Activated T-cell treated with anti-CD3 and anti-CD28 coated beads for 1 hour (primary cell): ENCODE measurements around the gene DPH2.

ENCODE experiments used
- DNase-seq: peaks from one replicate; pipeline ENCODE4 v3.0.0-alpha.2; 2020; ENCODE audit warnings: low read depth

DPH2 gene

GRCh38 chr1:43945674-43946235 lies 24.1 kb upstream of the DPH2 start:
- no peak for DNase-seq

DNA sequence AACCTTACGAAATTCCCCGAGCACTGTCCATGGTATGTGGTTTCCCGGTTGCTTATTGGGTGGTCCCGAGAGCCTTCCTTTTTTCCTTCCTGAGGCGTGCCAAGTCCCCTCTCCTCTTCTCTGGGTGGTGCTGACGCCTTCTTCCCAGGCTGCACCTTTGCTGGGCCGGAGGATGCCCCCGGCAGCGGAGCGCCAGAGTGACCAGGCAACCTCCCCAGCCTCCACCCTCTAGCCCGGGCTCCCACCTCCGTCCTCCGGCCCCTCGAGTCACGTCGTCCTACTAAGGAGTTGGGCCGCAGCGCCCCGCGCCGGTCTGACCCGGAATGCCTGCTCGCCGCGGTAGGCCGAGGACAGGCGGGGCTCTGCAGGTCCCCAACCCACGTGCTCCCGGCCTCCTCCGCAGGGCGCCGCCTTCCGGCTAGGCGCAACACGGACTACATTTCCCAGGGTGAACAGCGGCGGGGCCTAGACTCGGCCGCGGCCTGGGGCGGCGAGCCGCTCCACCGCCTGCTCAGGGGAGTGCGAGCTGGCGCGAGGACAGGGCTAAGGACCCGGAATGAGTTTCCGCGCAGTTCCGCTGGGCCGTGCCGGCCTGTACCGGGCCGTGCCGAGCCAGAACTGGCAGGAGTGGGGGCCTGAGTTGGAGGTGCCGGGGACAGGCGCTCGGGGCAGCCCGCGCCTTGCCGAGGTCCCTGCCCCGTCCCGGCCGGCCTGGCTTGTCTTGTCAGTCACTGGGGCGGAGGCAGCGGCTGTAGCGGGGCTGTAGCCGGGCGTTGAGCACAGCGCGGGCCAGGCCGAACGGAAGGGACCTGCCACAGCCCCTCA lies 23.4 kb upstream of the DPH2 start, which contains the start of gene IPO13:
IPO13 (plus strand) TSS at position 715 of the 825 bp plus-strand sequence. CDS start 651 bp downstream, outside the sequence.
- peak; percentile 90 for DNase-seq

DNA sequence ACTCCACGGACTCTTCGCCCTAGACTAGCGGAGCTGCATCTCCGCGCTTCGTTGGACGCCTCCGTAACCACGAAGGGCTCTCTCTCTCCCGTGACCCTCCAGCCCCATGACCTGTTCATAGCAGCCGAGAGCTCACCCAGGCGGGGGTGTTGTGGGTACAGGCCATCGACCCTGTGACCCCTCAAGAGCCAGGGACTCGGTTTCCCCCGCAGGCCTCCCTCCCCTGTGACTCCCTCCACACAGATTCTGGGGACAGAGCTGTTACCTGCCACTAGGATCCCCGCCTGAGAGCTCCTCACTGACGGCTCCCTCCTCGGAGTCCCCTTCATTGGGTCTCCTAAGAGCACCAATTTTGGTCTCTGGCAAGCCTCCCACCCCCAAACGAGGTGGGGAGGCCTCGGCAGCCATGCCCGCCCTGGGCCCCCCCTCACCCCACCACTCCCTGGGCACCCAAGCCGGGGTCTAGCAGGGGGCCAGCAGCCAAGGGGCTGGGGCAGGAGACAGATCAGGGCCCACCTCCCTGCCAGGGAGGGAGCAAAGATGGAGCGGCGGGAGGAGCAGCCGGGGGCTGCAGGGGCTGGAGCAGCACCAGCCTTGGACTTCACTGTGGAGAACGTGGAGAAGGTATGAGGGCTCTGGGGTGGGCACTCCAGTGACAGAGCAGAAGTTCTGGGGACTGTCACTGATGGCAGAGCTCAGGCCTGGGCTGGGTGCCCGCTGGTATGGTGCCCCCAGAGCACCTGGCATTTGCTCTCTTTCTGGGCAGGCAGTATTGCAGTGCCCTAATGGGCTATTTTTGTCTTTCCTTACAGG lies 22.5 kb upstream of the DPH2 start:
- no peak for DNase-seq

DNA sequence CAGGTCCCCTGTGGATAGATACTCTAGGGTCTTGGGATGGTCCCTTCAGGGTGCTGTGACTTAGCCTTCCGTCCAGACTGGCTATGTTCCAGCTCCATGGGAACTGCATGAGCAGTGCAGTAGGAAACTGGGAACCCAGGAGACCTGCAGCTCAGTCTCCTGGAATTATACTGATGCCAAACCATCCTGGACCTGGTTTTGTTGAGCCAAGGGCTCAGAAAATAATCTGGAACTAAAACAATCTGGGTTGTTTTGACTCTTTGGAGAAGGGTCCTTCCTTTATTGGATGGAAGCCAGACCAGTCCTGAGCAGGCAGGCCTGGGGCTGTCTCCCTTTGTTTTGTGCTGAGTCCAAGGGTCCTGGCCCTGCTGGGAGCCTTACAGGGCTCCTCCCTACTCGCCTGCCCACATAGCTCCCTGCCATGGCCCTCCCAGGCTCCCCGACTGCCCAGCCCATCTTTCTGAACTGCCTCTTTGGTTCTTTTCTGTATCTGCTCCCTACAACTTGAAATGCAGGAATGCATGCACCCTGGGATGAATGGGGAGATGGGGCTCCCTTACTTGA lies 21.9 kb upstream of the DPH2 start:
- DNase-seq, result no peak

GRCh38 chr1:43949678-43950077 lies 20.1 kb upstream of the DPH2 start:
- DNase-seq, result no peak

- no peak for DNase-seq
Measured at GRCh38 chr1:43951021-43951985, 18.5 kb upstream of the DPH2 start.

GRCh38 chr1:43952731-43953346 lies 17.0 kb upstream of the DPH2 start:
- no peak for DNase-seq

DNA sequence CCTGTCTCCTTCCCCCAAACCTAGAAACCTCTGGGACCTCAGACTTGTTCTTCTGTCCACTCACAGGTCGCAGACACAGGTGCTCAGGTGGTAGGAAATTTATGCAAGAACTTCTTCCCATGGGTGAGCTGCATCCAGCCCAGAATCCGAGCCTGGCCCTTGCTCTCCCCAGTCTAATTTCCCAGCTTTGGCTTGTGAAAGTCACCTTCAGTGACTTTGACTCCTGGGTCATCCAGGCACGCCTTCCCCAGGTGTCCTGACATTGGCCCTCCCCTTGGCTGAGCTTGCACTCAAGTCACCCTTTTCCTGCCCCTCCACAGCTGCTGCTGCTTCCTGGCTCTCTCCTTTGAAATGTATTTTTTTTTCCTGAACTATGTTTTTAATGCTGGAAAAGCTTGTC lies 16.4 kb upstream of the DPH2 start:
- no peak for DNase-seq

- no peak for DNase-seq
Measured at GRCh38 chr1:43954036-43954435, 15.8 kb upstream of the DPH2 start.

- DNase-seq, result no peak
Measured at GRCh38 chr1:43956234-43956633, 13.6 kb upstream of the DPH2 start.

- no peak for DNase-seq
Measured at GRCh38 chr1:43957407-43958040, 12.3 kb upstream of the DPH2 start.

GRCh38 chr1:43958351-43959255 lies 11.2 kb upstream of the DPH2 start:
- no peak for DNase-seq

DNA sequence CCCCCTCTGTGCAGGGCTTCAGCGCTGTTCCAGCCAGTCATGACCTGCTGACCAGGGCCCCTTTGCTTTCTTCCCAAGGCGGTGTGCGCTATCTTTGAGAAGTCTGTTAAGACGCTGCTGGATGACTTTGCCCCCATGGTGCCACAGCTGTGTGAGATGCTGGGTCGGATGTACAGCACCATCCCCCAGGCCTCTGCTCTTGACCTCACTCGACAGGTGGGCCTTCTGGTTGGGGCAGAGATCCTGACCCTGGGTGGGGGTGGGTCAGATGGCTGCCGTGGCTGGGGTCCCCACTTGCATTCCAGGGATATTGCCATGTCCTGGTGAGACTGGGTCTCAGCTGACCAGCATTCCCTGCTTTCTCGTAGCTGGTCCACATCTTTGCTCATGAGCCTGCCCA lies 9.0 kb upstream of the DPH2 start:
- DNase-seq, result no peak

GRCh38 chr1:43961692-43962091 lies 8.1 kb upstream of the DPH2 start:
- DNase-seq, result no peak

GRCh38 chr1:43962324-43962723 lies 7.5 kb upstream of the DPH2 start:
- DNase-seq, result no peak

GRCh38 chr1:43963006-43963405 lies 6.8 kb upstream of the DPH2 start:
- DNase-seq, result no peak

- DNase-seq, result no peak
Measured at GRCh38 chr1:43963890-43964289, 5.9 kb upstream of the DPH2 start.

DNA sequence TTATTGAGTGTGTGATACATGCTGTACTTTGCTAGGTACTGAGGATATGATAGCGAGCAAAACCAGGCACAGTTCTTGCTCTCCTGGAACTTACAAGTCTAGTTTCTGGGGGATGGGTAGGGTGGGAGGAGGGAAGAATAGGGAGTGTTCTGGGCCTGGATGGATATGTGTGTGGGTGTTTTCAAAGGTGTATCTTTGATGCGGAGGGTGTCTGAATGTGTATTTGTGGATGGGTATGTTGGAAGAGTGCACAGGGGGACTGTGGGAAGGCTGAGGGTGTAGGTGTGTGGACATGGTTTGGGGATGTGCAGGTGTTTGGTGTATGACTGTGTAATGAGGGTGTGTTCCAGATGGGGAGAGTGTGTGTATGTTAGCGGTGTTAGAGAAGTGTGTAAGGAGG lies 4.5 kb upstream of the DPH2 start:
- DNase-seq, result no peak

DNA sequence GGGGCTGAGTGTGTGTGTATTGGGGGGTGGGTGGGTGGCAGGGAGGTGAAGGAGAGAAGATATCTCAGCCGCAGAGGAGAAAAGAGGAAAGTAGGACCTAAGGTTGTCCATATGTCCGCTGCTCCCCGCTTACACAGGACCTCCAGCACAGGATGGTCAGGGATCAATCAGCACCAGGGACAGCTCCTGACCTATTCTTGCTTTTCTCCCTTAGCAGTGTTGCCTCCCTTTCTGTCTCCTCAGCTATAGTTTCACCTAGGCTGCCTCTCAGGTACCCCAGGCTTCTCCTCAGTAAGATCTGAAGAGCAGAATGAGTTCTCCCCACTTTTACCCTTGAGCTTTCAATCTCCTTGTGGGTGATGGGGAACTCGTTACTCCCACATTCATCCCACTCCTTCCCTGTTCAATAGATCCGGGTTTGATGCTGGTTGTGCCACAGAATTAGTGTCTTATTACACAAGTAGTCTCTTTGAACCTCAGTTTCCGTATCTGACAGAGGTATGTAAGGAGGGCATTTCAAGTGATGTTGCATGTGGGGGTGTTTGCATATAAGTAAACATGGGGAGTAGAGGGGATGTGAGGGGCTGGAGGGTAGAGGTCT lies 1.4 kb upstream of the DPH2 start:
- no peak for DNase-seq
